Loucy (cell line): ENCODE data around the gene VAPB.

ENCODE experiments used
- CTCF ChIP-seq: fragments of 200-600 bp; sonication (generic); conservative IDR thresholded peaks from 2 replicates; pipeline ENCODE4 v1.5.1; 2014; ENCODE audit warnings: mild to moderate bottlenecking, antibody characterized with exemption, low read length
- EZH2phosphoT487 ChIP-seq: fragments of 200-600 bp; IDR thresholded peaks from 2 replicates; pipeline ENCODE4 v1.6.1; 2018; ENCODE audit warnings: antibody characterized with exemption, mild to moderate bottlenecking, moderate library complexity, borderline replicate concordance

- TF ChIP-seq CTCF (no peak), EZH2phosphoT487 (no peak)
Measured at GRCh38 chr20:58452667-58453255, 63.7 kb downstream of the VAPB start.
